WTC11 (cell line): ENCODE measurements around the gene HOMER2. TPM values are rescaled to one million over a fixed set of nuclear protein-coding genes. Genes with fewer than 3 reads are reported as not detected.

Source experiments
- ATAC-seq: fragments of 200-7000 bp; cut with Tn5 transposase; 2 replicates; pipeline ENCODE4 v1.10.0; 2021; ENCODE audit warnings: mild to moderate bottlenecking, moderate library complexity
- CTCF ChIA-PET: fragments of 300-600 bp; sonication (Branson Sonifier 250); formaldehyde crosslinking; loops from one replicate; lab custom pipeline; 2021; ENCODE audit warnings: antibody characterized with exemption; lab: Charles Lee
- POLR2A ChIA-PET: fragments of 350-600 bp; sonication (Branson Sonifier 250); formaldehyde crosslinking; loops from one replicate; lab custom pipeline; 2021; ENCODE audit warnings: antibody characterized with exemption; lab: Charles Lee
- DNase-seq: peaks from one replicate; pipeline ENCODE4 v3.0.0; 2021; ENCODE audit warnings: low spot score
- H3K27ac Mint-ChIP-seq: 2 replicates; pipeline ENCODE4 v1.8.0; 2021; ENCODE audit warnings: mixed read lengths
- H3K27me3 Mint-ChIP-seq: 2 replicates; pipeline ENCODE4 v1.8.0; 2021; ENCODE audit warnings: low read depth, mild to moderate bottlenecking, moderate library complexity, mixed read lengths
- H3K36me3 Mint-ChIP-seq: 2 replicates; pipeline ENCODE4 v1.8.0; 2021; ENCODE audit warnings: mixed read lengths
- H3K4me1 Mint-ChIP-seq: 2 replicates; pipeline ENCODE4 v1.8.0; 2022; ENCODE audit warnings: mixed read lengths
- H3K4me3 Mint-ChIP-seq: 2 replicates; pipeline ENCODE4 v1.8.0; 2021; ENCODE audit warnings: mild to moderate bottlenecking, moderate library complexity, mixed read lengths
- H3K9me3 Mint-ChIP-seq: 2 replicates; pipeline ENCODE4 v1.8.0; 2021; ENCODE audit warnings: mixed read lengths
- CBFB ChIP-seq: sonication (generic); formaldehyde crosslinking; IDR thresholded peaks from 2 replicates; pipeline ENCODE4 v1.8.1; 2022; ENCODE audit warnings: mild to moderate bottlenecking, low read depth, missing genetic modification reagents
- FOXJ3 ChIP-seq: sonication (generic); formaldehyde crosslinking; IDR thresholded peaks from 2 replicates; pipeline ENCODE4 v1.9.0; 2021; ENCODE audit warnings: missing genetic modification reagents, mild to moderate bottlenecking, borderline replicate concordance
- FOXP1 ChIP-seq: sonication (generic); formaldehyde crosslinking; IDR thresholded peaks from 2 replicates; pipeline ENCODE4 v1.8.0; 2022; ENCODE audit warnings: missing genetic modification reagents, mild to moderate bottlenecking, moderate library complexity, borderline replicate concordance
- GTF2I ChIP-seq: fragments of 250-450 bp; sonication (Bioruptor Pico); conservative IDR thresholded peaks from 2 replicates; pipeline ENCODE4 v1.4.0; 2021; ENCODE audit warnings: mild to moderate bottlenecking
- IRF2 ChIP-seq: sonication (generic); formaldehyde crosslinking; IDR thresholded peaks from 2 replicates; pipeline ENCODE4 v1.8.0; 2022; ENCODE audit warnings: low read depth, missing genetic modification reagents, borderline replicate concordance
- NFYB ChIP-seq: sonication (generic); formaldehyde crosslinking; conservative IDR thresholded peaks from 2 replicates; pipeline ENCODE4 v1.8.0; 2022; ENCODE audit warnings: low read depth, missing genetic modification reagents
- NR1H2 ChIP-seq: sonication (generic); formaldehyde crosslinking; IDR thresholded peaks from 2 replicates; pipeline ENCODE4 v1.9.0; 2021; ENCODE audit warnings: mild to moderate bottlenecking, moderate library complexity, missing genetic modification reagents
- SMAD3 ChIP-seq: sonication (generic); formaldehyde crosslinking; IDR thresholded peaks from 2 replicates; pipeline ENCODE4 v1.8.0; 2022; ENCODE audit warnings: missing genetic modification reagents, mild to moderate bottlenecking, borderline replicate concordance
- SOX15 ChIP-seq: fragments of 250-450 bp; sonication (Bioruptor Pico); IDR thresholded peaks from 2 replicates; pipeline ENCODE4 v1.9.0; 2021; ENCODE audit warnings: mild to moderate bottlenecking
- TEAD1 ChIP-seq: sonication (generic); formaldehyde crosslinking; IDR thresholded peaks from 2 replicates; pipeline ENCODE4 v1.8.0; 2022; ENCODE audit warnings: mild to moderate bottlenecking, missing genetic modification reagents
- ZNF138 ChIP-seq: sonication (generic); formaldehyde crosslinking; conservative IDR thresholded peaks from 2 replicates; pipeline ENCODE4 v1.8.1; 2022; ENCODE audit warnings: mild to moderate bottlenecking, moderate library complexity, missing genetic modification reagents
- ZNF317 ChIP-seq: sonication (generic); formaldehyde crosslinking; IDR thresholded peaks from 2 replicates; pipeline ENCODE4 v1.8.1; 2023; ENCODE audit warnings: low read depth, mild to moderate bottlenecking, moderate library complexity, missing genetic modification reagents, borderline replicate concordance
- ZNF423 ChIP-seq: fragments of 250-450 bp; sonication (Bioruptor Pico); IDR thresholded peaks from 2 replicates; pipeline ENCODE4 v2.1.2; 2022; ENCODE audit warnings: mild to moderate bottlenecking, moderate library complexity
- total RNA-seq: library from RNA; stranded (reverse); gene quantifications from 3 replicates; pipeline ENCODE4 v1.2.3, GENCODE V29; 2021
- TF ChIP-seq, protein P1 (sequence below): sonication (generic); formaldehyde crosslinking; IDR thresholded peaks from 2 replicates; pipeline ENCODE4 v1.8.0; 2022; ENCODE audit warnings: mild to moderate bottlenecking, missing genetic modification reagents
- TF ChIP-seq, protein P2 (sequence below): sonication (generic); formaldehyde crosslinking; IDR thresholded peaks from 2 replicates; pipeline ENCODE4 v1.8.1; 2022; ENCODE audit warnings: mild to moderate bottlenecking, moderate library complexity, missing genetic modification reagents
- TF ChIP-seq, protein P3 (sequence below): sonication (generic); formaldehyde crosslinking; conservative IDR thresholded peaks from 2 replicates; pipeline ENCODE4 v1.8.1; 2023; ENCODE audit warnings: mild to moderate bottlenecking, low read depth, missing genetic modification reagents, moderate library complexity
- TF ChIP-seq, protein P4 (sequence below): sonication (generic); formaldehyde crosslinking; IDR thresholded peaks from 2 replicates; pipeline ENCODE4 v1.8.0; 2023; ENCODE audit warnings: missing genetic modification reagents, mild to moderate bottlenecking, borderline replicate concordance
- TF ChIP-seq, protein P5 (sequence below): sonication (generic); formaldehyde crosslinking; IDR thresholded peaks from 2 replicates; pipeline ENCODE4 v1.8.0; 2022; ENCODE audit warnings: mild to moderate bottlenecking, missing genetic modification reagents
- TF ChIP-seq, protein P6 (sequence below): sonication (generic); formaldehyde crosslinking; IDR thresholded peaks from 2 replicates; pipeline ENCODE4 v1.8.1; 2023; ENCODE audit warnings: mild to moderate bottlenecking, missing genetic modification reagents, moderate library complexity

HOMER2 gene
- total RNA-seq, 1 experiment from 2014 or later = 17.4 TPM

DNA sequence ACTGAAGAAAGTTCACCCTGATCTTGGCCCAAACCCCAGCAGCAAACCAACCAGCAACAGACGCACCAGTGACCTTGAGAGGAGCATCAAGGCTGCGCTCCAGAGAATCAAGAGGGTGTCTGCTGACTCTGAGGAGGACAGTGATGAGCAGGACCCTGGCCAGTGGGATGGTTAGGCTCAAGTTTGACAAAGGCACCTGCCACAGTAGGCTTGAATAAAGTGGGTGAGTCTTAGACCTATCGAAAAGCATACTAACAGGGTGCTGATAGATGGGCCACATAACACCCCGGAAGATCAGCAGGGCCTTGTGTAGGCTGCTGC lies 119.2 kb downstream of the HOMER2 start:
- Mint-ChIP-seq H3K27ac (no peak overlapping the region), H3K27me3 (no peaks in the 10 kb centered on the region), H3K4me3 (no peak overlapping the region), H3K36me3 (peaks cover 38% of the 10 kb centered on the region), H3K4me1 (no peaks in the 10 kb centered on the region), H3K9me3 (no peaks in the 10 kb centered on the region; the same call in 1 of the 2 replicates)
- no peak for DNase-seq
- ATAC-seq = no peak
- ChIA-PET POLR2A (no interaction called here), CTCF (interaction anchor here (4.3 kb wide), 1 partner anchor 16 kb away, joined by 13 read pairs; no protein-coding TSS in a partner anchor)
- TF ChIP-seq, protein P1, sequence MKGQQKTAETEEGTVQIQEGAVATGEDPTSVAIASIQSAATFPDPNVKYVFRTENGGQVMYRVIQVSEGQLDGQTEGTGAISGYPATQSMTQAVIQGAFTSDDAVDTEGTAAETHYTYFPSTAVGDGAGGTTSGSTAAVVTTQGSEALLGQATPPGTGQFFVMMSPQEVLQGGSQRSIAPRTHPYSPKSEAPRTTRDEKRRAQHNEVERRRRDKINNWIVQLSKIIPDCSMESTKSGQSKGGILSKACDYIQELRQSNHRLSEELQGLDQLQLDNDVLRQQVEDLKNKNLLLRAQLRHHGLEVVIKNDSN (CRISPR knock-in tag) = no peak
- TF ChIP-seq SMAD3 (CRISPR knock-in tag) = no peak
- no peak for TF ChIP-seq SOX15
- TF ChIP-seq, protein P2, sequence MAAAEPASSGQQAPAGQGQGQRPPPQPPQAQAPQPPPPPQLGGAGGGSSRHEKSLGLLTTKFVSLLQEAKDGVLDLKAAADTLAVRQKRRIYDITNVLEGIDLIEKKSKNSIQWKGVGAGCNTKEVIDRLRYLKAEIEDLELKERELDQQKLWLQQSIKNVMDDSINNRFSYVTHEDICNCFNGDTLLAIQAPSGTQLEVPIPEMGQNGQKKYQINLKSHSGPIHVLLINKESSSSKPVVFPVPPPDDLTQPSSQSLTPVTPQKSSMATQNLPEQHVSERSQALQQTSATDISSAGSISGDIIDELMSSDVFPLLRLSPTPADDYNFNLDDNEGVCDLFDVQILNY (CRISPR knock-in tag) = no peak
- TF ChIP-seq, protein P3, sequence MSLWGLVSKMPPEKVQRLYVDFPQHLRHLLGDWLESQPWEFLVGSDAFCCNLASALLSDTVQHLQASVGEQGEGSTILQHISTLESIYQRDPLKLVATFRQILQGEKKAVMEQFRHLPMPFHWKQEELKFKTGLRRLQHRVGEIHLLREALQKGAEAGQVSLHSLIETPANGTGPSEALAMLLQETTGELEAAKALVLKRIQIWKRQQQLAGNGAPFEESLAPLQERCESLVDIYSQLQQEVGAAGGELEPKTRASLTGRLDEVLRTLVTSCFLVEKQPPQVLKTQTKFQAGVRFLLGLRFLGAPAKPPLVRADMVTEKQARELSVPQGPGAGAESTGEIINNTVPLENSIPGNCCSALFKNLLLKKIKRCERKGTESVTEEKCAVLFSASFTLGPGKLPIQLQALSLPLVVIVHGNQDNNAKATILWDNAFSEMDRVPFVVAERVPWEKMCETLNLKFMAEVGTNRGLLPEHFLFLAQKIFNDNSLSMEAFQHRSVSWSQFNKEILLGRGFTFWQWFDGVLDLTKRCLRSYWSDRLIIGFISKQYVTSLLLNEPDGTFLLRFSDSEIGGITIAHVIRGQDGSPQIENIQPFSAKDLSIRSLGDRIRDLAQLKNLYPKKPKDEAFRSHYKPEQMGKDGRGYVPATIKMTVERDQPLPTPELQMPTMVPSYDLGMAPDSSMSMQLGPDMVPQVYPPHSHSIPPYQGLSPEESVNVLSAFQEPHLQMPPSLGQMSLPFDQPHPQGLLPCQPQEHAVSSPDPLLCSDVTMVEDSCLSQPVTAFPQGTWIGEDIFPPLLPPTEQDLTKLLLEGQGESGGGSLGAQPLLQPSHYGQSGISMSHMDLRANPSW (CRISPR knock-in tag) = no peak
- no peak for TF ChIP-seq CBFB (CRISPR knock-in tag)
- TF ChIP-seq FOXP1 (CRISPR knock-in tag) = no peak
- TF ChIP-seq FOXJ3 (CRISPR knock-in tag) = no peak
- TF ChIP-seq, protein P4, sequence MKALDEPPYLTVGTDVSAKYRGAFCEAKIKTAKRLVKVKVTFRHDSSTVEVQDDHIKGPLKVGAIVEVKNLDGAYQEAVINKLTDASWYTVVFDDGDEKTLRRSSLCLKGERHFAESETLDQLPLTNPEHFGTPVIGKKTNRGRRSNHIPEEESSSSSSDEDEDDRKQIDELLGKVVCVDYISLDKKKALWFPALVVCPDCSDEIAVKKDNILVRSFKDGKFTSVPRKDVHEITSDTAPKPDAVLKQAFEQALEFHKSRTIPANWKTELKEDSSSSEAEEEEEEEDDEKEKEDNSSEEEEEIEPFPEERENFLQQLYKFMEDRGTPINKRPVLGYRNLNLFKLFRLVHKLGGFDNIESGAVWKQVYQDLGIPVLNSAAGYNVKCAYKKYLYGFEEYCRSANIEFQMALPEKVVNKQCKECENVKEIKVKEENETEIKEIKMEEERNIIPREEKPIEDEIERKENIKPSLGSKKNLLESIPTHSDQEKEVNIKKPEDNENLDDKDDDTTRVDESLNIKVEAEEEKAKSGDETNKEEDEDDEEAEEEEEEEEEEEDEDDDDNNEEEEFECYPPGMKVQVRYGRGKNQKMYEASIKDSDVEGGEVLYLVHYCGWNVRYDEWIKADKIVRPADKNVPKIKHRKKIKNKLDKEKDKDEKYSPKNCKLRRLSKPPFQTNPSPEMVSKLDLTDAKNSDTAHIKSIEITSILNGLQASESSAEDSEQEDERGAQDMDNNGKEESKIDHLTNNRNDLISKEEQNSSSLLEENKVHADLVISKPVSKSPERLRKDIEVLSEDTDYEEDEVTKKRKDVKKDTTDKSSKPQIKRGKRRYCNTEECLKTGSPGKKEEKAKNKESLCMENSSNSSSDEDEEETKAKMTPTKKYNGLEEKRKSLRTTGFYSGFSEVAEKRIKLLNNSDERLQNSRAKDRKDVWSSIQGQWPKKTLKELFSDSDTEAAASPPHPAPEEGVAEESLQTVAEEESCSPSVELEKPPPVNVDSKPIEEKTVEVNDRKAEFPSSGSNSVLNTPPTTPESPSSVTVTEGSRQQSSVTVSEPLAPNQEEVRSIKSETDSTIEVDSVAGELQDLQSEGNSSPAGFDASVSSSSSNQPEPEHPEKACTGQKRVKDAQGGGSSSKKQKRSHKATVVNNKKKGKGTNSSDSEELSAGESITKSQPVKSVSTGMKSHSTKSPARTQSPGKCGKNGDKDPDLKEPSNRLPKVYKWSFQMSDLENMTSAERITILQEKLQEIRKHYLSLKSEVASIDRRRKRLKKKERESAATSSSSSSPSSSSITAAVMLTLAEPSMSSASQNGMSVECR (CRISPR knock-in tag) = no peak
- no peak for TF ChIP-seq GTF2I (CRISPR knock-in tag)
- no peak for TF ChIP-seq TEAD1
- TF ChIP-seq ZNF138 (CRISPR knock-in tag) = no peak
- no peak for TF ChIP-seq ZNF423 (CRISPR knock-in tag)
- TF ChIP-seq, protein P5, sequence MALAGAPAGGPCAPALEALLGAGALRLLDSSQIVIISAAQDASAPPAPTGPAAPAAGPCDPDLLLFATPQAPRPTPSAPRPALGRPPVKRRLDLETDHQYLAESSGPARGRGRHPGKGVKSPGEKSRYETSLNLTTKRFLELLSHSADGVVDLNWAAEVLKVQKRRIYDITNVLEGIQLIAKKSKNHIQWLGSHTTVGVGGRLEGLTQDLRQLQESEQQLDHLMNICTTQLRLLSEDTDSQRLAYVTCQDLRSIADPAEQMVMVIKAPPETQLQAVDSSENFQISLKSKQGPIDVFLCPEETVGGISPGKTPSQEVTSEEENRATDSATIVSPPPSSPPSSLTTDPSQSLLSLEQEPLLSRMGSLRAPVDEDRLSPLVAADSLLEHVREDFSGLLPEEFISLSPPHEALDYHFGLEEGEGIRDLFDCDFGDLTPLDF (CRISPR knock-in tag) = no peak
- TF ChIP-seq NR1H2 (CRISPR knock-in tag) = no peak
- no peak for TF ChIP-seq IRF2 (CRISPR knock-in tag)
- TF ChIP-seq ZNF317 = no peak
- TF ChIP-seq NFYB (CRISPR knock-in tag) = no peak
- TF ChIP-seq, protein P6, sequence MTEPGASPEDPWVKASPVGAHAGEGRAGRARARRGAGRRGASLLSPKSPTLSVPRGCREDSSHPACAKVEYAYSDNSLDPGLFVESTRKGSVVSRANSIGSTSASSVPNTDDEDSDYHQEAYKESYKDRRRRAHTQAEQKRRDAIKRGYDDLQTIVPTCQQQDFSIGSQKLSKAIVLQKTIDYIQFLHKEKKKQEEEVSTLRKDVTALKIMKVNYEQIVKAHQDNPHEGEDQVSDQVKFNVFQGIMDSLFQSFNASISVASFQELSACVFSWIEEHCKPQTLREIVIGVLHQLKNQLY (CRISPR knock-in tag) = no peak
